ENCODE results near the gene VCL.

The VCL gene

GRCh38 chr10:74067373-74068352 is 69.7 kb downstream of the VCL start:
- Mint-ChIP-seq H3K4me1 (ENCODE audit: low read depth in 2 of 2) (peaks cover 6 to 9% of the 10 kb centered on the region in 2 donors), H3K27me3 (no peaks in the 10 kb centered on the region), H3K36me3 (ENCODE audit: insufficient read depth) (peaks cover 31% of the 10 kb centered on the region), H3K27ac (no peak overlapping the region), H3K9me3 (no peaks in the 10 kb centered on the region), H3K4me3 (no peak overlapping the region)
- DNase-seq (no peak), ATAC-seq (replicated peaks) (no peak)

DNA sequence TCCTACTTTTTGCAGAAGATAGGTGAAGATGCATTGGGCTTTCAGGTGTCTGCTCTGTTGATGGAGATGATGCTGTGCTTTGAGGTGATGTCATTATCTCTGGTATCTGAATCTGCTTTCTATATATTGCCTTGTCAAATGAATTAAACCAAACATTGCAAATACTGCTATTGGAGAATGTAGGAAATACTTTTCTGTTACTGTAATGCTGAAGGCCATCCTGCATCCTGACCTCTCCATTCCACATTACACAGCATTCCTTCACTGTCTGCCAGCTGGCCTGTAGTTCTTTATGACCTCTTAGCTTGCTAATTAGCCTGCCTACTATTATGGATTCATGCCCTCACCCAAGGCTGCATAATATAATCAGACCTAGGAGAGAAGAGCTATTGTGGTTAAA is 73.2 kb downstream of the VCL start:
- Mint-ChIP-seq H3K36me3 (ENCODE audit: insufficient read depth) (peaks cover 41% of the 10 kb centered on the region), H3K4me3 (no peak overlapping the region), H3K27ac (no peak overlapping the region), H3K27me3 (no peaks in the 10 kb centered on the region), H3K9me3 (no peaks in the 10 kb centered on the region), H3K4me1 (ENCODE audit: low read depth in 2 of 2) (peaks cover 3 to 7% of the 10 kb centered on the region in 2 donors)
- DNase-seq (no peak), ATAC-seq (replicated peaks) (no peak)

DNA sequence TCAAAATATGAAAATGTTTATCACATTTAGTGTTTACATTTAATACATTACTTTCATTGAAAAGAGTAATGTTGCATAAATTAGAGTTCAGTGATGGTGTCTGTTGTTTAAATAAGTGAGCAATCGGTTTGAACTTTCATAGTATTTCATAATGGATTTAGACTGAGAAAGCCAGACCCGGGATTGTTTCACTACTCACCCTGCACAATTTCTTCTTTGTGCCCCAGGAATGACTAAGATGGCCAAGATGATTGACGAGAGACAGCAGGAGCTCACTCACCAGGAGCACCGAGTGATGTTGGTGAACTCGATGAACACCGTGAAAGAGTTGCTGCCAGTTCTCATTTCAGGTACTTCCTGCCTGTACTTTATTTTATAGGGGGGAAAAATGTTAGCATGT is 74.6 kb downstream of the VCL start:
- peaks cover 6 to 15% of the 10 kb centered on the region in 2 donors for H3K4me1 Mint-ChIP-seq (ENCODE audit: low read depth in 2 of 2)
- peaks cover 42% of the 10 kb centered on the region for H3K36me3 Mint-ChIP-seq (ENCODE audit: insufficient read depth)
- ATAC-seq (replicated peaks) (no peak), DNase-seq (no peak)
- H3K27ac Mint-ChIP-seq = no peak overlapping the region
- no peaks in the 10 kb centered on the region for H3K9me3 Mint-ChIP-seq
- H3K27me3 Mint-ChIP-seq = no peaks in the 10 kb centered on the region
- no peak overlapping the region for H3K4me3 Mint-ChIP-seq

DNA sequence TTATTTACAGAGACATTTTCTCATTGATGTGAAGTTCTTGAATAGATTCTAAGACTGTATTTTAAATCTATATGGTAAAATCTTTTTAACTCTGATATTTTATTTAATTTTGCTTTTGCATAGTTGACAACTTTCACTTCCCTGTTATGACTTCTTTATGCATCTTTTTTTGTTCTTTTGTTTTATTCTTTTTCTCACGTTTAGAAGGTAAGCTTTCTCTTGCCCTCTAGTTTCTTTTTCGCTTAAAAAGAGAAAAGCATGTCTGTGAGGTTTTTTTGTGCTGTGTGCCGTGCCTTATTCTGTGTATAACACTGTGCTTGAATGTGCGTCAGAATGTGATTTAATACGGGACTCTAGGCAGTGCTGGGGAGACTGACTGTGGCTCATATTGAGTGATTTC is 78.0 kb downstream of the VCL start:
- Mint-ChIP-seq H3K27ac (peak overlapping the region; percentile 46 to 52), H3K27me3 (no peaks in the 10 kb centered on the region), H3K36me3 (ENCODE audit: insufficient read depth) (peaks cover 47% of the 10 kb centered on the region), H3K4me3 (no peak overlapping the region), H3K9me3 (no peaks in the 10 kb centered on the region), H3K4me1 (ENCODE audit: low read depth in 2 of 2) (peaks cover 21 to 36% of the 10 kb centered on the region in 2 donors)
- no peak for DNase-seq
- no peak for ATAC-seq (replicated peaks)

DNA sequence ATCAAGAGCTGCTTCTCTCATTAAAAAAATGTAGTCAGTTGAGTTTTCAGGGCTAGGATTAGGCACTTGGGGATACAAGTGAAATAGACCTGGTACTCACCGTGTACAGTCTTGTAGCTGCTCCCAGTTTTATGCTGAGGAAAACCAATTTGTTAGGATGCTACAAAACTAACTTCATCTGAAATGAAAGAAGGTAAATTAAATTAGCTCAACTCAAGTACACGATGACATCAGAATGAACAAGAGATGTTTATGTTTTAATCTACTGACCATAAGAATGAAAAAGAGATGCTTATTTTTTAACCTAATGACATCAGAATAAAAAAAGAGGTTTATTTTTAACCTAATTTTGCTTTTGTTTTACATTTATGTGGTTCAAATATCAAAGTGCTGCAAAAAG is 79.0 kb downstream of the VCL start:
- Mint-ChIP-seq H3K9me3 (no peaks in the 10 kb centered on the region), H3K27me3 (no peaks in the 10 kb centered on the region), H3K4me1 (ENCODE audit: low read depth in 2 of 2) (peaks cover 21 to 42% of the 10 kb centered on the region in 2 donors), H3K4me3 (no peak overlapping the region), H3K36me3 (ENCODE audit: insufficient read depth) (peaks cover 51% of the 10 kb centered on the region), H3K27ac (peak overlapping the region in 1 of 2 donors; percentile 84)
- ATAC-seq (replicated peaks) (no peak), DNase-seq (no peak)

GRCh38 chr10:74077416-74077815 is 79.5 kb downstream of the VCL start:
- H3K36me3 Mint-ChIP-seq (ENCODE audit: insufficient read depth) = peaks cover 50% of the 10 kb centered on the region
- H3K27me3 Mint-ChIP-seq = no peaks in the 10 kb centered on the region
- ATAC-seq (replicated peaks) (no peak), DNase-seq (no peak)
- H3K4me1 Mint-ChIP-seq (ENCODE audit: low read depth in 2 of 2) = peaks cover 21 to 42% of the 10 kb centered on the region in 2 donors
- H3K9me3 Mint-ChIP-seq = no peaks in the 10 kb centered on the region
- no peak overlapping the region for H3K4me3 Mint-ChIP-seq
- peak overlapping the region; percentile 84 to 86 for H3K27ac Mint-ChIP-seq

DNA sequence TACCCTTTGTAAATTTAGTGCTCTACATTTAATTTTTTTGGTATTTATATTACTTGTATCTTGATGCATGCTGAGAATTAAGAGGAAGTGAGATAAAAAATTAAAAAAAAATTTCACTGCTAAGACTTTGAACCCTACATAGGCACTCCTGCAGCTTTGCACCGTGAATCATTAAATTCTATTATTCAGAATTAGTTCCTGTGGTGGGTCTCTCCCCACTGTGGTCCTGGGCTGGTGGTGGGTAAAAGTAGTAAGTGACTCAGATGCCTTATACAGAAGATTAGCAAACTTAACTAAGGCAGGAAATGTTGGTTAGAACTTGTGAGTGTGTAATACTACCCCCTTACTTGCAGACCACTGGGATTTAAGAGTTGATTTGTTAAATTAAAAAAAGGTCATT is 80.1 kb downstream of the VCL start:
- H3K4me1 Mint-ChIP-seq (ENCODE audit: low read depth in 2 of 2) = peaks cover 21 to 42% of the 10 kb centered on the region in 2 donors
- DNase-seq (peak; percentile 6 to 24 (median 8)), ATAC-seq (replicated peaks) (peak; percentile 91)
- H3K9me3 Mint-ChIP-seq = no peaks in the 10 kb centered on the region
- peak overlapping the region; percentile 83 to 86 for H3K27ac Mint-ChIP-seq
- H3K4me3 Mint-ChIP-seq = peak overlapping the region; percentile 34 to 48
- peaks cover 47% of the 10 kb centered on the region for H3K36me3 Mint-ChIP-seq (ENCODE audit: insufficient read depth)
- no peaks in the 10 kb centered on the region for H3K27me3 Mint-ChIP-seq

- peak overlapping the region; percentile 83 to 86 for H3K27ac Mint-ChIP-seq
- peaks cover 21 to 42% of the 10 kb centered on the region in 2 donors for H3K4me1 Mint-ChIP-seq (ENCODE audit: low read depth in 2 of 2)
- DNase-seq (no peak), ATAC-seq (replicated peaks) (no peak)
- H3K36me3 Mint-ChIP-seq (ENCODE audit: insufficient read depth) = peaks cover 37% of the 10 kb centered on the region
- no peaks in the 10 kb centered on the region for H3K9me3 Mint-ChIP-seq
- peak overlapping the region in 1 of 2 donors; percentile 48 for H3K4me3 Mint-ChIP-seq
- H3K27me3 Mint-ChIP-seq = no peaks in the 10 kb centered on the region
Measured at GRCh38 chr10:74079028-74079935, 81.4 kb downstream of the VCL start.

- H3K4me3 Mint-ChIP-seq = no peak overlapping the region
- no peaks in the 10 kb centered on the region for H3K27me3 Mint-ChIP-seq
Measured at GRCh38 chr10:74079936-74080590, 82.1 kb downstream of the VCL start.

DNA sequence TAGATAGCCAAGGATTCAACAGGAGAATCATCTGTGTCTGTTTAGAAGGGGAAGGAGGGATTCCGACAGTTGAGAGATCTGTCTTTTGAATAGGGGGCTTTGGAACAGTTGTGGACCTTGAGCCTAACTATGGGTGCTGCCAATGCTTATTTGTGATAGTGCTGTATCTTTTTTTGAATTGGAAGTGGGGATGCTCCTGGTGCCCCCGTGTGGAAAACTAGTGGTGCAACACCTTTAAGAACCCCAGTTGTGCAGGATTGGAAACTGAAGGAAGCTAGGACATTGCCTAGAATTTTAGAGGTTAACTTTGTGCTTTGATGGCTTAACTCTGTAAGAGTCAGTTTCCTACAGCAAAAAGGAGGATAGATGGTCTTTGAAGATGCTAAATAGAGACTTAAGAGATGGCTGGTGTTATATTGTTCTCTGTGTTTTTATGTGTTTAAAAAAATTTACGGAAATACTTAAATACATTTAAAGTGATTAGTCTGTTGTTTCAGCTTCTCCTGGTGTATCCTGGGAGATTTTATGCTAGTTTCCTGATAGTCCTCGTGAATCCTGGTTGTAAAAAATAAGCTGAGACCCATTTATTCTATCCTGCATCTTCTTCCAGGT is 83.4 kb downstream of the VCL start:
- DNase-seq = peak; percentile 21 to 38 (median 25)
- H3K27me3 Mint-ChIP-seq = no peaks in the 10 kb centered on the region
- no peak overlapping the region for H3K4me3 Mint-ChIP-seq
- H3K36me3 Mint-ChIP-seq (ENCODE audit: insufficient read depth) = peaks cover 36% of the 10 kb centered on the region
- peak; percentile 42 for ATAC-seq (replicated peaks)
- H3K9me3 Mint-ChIP-seq = no peaks in the 10 kb centered on the region
- H3K4me1 Mint-ChIP-seq (ENCODE audit: low read depth in 2 of 2) = peaks cover 21 to 44% of the 10 kb centered on the region in 2 donors
- peak overlapping the region; percentile 26 to 33 for H3K27ac Mint-ChIP-seq

More at GRCh38 chr10:74079936-74080590, 82.1 kb downstream of the VCL start:
- ATAC-seq (replicated peaks) = no peak
- peaks cover 39% of the 10 kb centered on the region for H3K36me3 Mint-ChIP-seq (ENCODE audit: insufficient read depth)
- peaks cover 21 to 45% of the 10 kb centered on the region in 2 donors for H3K4me1 Mint-ChIP-seq (ENCODE audit: low read depth in 2 of 2)
- H3K9me3 Mint-ChIP-seq = no peaks in the 10 kb centered on the region
- H3K27ac Mint-ChIP-seq = peak overlapping the region; percentile 26 to 86
- no peak for DNase-seq

DNA sequence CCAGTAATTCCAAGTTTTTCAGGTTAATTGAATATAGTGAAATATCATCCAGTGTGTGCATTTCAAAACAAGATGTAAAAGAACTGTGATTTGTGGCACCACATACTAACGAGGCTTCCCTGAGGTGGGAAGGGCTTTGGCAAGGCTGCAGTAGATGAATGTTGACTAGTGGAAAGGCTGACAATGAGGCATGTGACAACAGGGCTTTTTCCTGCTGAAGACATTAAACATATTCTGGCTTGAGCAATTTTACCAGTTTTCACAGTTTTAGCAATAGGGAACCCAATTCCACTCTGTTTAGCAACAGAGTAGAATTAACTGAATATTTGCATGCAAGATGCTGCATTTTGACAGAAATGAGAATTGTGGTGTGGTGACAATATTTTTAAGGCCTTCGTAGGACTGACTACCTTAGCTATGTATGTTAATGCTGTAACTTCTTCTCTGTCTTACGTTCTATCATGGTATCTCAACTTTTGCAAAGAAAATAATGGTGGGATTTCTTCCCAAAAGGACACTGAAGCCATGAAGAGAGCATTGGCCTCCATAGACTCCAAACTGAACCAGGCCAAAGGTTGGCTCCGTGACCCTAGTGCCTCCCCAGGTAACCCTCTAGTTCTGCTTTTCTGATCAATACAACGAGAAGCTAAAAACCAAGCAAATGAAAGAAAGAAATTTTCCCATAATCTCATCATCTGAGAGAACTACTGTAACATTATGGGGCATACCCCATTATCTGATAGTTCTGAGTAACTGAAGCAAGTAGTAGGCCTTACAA is 84.2 kb downstream of the VCL start:
- Mint-ChIP-seq H3K27ac (peak overlapping the region in 1 of 2 donors; percentile 33), H3K4me1 (ENCODE audit: low read depth in 2 of 2) (peaks cover 21 to 39% of the 10 kb centered on the region in 2 donors), H3K9me3 (no peaks in the 10 kb centered on the region), H3K4me3 (no peak overlapping the region), H3K27me3 (no peaks in the 10 kb centered on the region), H3K36me3 (ENCODE audit: insufficient read depth) (peaks cover 39% of the 10 kb centered on the region)
- no peak for ATAC-seq (replicated peaks)
- DNase-seq = no peak

DNA sequence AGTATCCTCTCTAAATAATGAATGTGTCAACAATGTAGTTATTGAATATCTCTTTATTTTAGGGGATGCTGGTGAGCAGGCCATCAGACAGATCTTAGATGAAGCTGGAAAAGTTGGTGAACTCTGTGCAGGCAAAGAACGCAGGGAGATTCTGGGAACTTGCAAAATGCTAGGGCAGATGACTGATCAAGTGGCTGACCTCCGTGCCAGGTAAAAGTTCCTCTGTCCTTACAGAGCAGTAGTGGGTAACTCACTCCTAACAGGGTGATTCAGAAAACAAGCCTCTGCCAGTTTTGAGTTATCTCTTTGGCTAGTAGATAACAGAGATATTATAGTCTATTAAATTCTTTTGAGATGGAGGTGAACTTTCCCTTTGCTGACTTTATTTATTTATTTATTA is 85.4 kb downstream of the VCL start:
- Mint-ChIP-seq H3K27me3 (no peaks in the 10 kb centered on the region), H3K4me1 (ENCODE audit: low read depth in 2 of 2) (peaks cover 14 to 31% of the 10 kb centered on the region in 2 donors), H3K36me3 (ENCODE audit: insufficient read depth) (peaks cover 40% of the 10 kb centered on the region), H3K9me3 (no peaks in the 10 kb centered on the region), H3K4me3 (no peak overlapping the region), H3K27ac (no peak overlapping the region)
- DNase-seq = no peak
- no peak for ATAC-seq (replicated peaks)

Data from effector memory CD8-positive, alpha-beta T cell (primary cell).